ENCODE data around the gene ZFYVE27.
A peak's percentile ranks its signal among the peaks of the same experiment; 100 is the strongest.
"Not testable (repeated sequence)": the region's sequence is repeated elsewhere in the genome, so short reads cannot be mapped to it uniquely, and the experiment has no call there.

Gene ZFYVE27

GRCh38 chr10:97690133-97690532, 46.8 kb upstream of the ZFYVE27 start:
- H3K79me2 ChIP-seq (ENCODE audit: insufficient read depth, low read length): no peaks in the 10 kb centered on the region
- H2AFZ ChIP-seq (ENCODE audit: low read depth, low read length): no peak overlapping the region
- ATAC-seq (ENCODE audit: insufficient read depth, low read depth) (no peak), DNase-seq (no peak)
- no peaks in the 10 kb centered on the region for H3K9me3 ChIP-seq (ENCODE audit: insufficient read depth, low read length, severe bottlenecking)
- H3K4me1 ChIP-seq (ENCODE audit: insufficient read depth, low read length): peaks cover 29% of the 10 kb centered on the region
- no peak overlapping the region for H3K9ac ChIP-seq (ENCODE audit: low read depth, low read length)
- no peak overlapping the region for H3K4me2 ChIP-seq (ENCODE audit: insufficient read depth, low read length)
- no peak overlapping the region for H3K27ac ChIP-seq (ENCODE audit: low read length)
- no peaks in the 10 kb centered on the region for H4K20me1 ChIP-seq (ENCODE audit: insufficient read depth, low read length)
- no peak overlapping the region for H3K4me3 ChIP-seq (ENCODE audit: low read depth in 1 of 2, low read length in 2 of 2)
- no peaks in the 10 kb centered on the region for H3K36me3 ChIP-seq (ENCODE audit: insufficient read depth, low read length)
- TF ChIP-seq EZH2 (IDR thresholded peaks at IDR 0.05; ENCODE audit: borderline replicate concordance, low read depth, low read length, severe bottlenecking) (no peak), CTCF (IDR thresholded peaks at IDR 0.05; ENCODE audit: borderline replicate concordance, extremely low read depth, low read length, poor library complexity, severe bottlenecking) (no peak)
- H3K27me3 ChIP-seq (ENCODE audit: insufficient read depth, low read length, poor library complexity): no peaks in the 10 kb centered on the region

DNA sequence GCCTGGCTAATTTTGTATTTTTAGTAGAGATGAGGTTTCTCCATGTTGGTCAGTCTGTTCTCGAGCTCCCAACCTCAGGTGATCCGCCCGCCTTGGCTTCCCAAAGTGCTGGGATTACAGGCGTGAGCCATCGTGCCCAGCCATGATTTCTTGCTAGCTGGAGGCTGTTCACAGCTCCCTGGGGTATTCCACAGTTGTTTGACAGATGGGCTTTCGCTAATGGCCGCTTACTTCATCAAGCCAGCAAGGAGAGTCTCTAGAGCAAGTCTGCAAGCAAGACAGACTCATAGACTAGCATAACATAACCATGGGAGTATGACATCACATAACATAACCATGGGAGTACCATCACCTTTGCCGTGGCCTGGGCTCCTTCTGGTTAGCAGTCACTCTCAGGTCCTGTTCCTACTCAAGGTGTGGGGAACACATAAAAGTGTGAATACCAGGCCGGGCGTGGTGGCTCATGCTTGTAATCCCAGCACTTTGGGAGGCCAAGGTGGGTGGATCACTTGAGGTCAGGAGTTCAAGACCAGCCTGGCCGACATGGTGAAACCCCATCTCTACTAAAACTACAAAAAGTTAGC, 38.8 kb upstream of the ZFYVE27 start:
- not testable (repeated sequence) for ATAC-seq (ENCODE audit: insufficient read depth, low read depth); DNase-seq; H3K79me2 ChIP-seq (ENCODE audit: insufficient read depth, low read length); H3K27ac ChIP-seq (ENCODE audit: low read length); H3K4me2 ChIP-seq (ENCODE audit: insufficient read depth, low read length); H3K4me3 ChIP-seq (ENCODE audit: low read depth in 1 of 2, low read length in 2 of 2); H3K27me3 ChIP-seq (ENCODE audit: insufficient read depth, low read length, poor library complexity); H3K9ac ChIP-seq (ENCODE audit: low read depth, low read length); H3K36me3 ChIP-seq (ENCODE audit: insufficient read depth, low read length); H4K20me1 ChIP-seq (ENCODE audit: insufficient read depth, low read length); H3K4me1 ChIP-seq (ENCODE audit: insufficient read depth, low read length); H2AFZ ChIP-seq (ENCODE audit: low read depth, low read length); H3K9me3 ChIP-seq (ENCODE audit: insufficient read depth, low read length, severe bottlenecking)

DNA sequence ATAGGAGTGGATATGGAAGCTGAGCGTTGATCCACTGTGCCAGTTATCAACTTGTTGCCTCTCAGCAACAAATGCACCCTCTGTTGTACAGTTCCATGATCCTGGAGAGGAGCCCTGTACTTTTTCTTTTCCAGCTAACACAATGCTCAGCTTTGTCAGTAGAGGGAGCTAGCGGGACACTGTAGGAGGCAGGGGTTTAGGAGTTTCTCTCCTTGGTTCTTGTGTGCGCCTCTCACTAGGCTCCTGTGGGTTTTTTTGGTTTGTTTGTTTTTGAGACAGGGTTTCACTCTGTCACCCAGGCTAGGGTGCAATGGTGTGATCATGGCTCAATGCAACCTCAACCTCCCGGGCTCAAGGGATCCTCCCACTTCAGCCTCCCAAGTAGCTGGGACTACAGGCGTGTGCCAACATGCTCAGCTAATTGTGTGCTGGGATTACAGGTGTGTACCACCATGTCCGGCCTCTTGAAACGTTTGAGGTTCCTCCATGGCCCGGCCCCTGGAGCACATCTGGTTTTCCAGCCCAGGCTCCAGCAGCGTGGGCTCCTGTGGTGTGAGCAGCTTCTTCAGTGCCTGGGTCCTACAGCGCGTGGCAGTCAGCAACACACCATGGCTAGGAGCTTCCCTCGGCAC, 35.4 kb upstream of the ZFYVE27 start:
- Histone ChIP-seq H3K36me3 (ENCODE audit: insufficient read depth, low read length) (no peaks in the 10 kb centered on the region), H2AFZ (ENCODE audit: low read depth, low read length) (no peak overlapping the region), H3K4me1 (ENCODE audit: insufficient read depth, low read length) (peaks cover 9% of the 10 kb centered on the region), H3K9me3 (ENCODE audit: insufficient read depth, low read length, severe bottlenecking) (no peaks in the 10 kb centered on the region), H3K27me3 (ENCODE audit: insufficient read depth, low read length, poor library complexity) (no peaks in the 10 kb centered on the region), H3K4me2 (ENCODE audit: insufficient read depth, low read length) (peak overlapping the region; percentile 18; the same call in 1 of the 2 replicates), H3K9ac (ENCODE audit: low read depth, low read length) (peak overlapping the region; percentile 13; the same call in 1 of the 2 replicates), H3K27ac (ENCODE audit: low read length) (no peak overlapping the region), H4K20me1 (ENCODE audit: insufficient read depth, low read length) (no peaks in the 10 kb centered on the region), H3K4me3 (ENCODE audit: low read depth in 1 of 2, low read length in 2 of 2) (no peak overlapping the region), H3K79me2 (ENCODE audit: insufficient read depth, low read length) (no peaks in the 10 kb centered on the region)
- no peak for TF ChIP-seq EZH2 (IDR thresholded peaks at IDR 0.05; ENCODE audit: borderline replicate concordance, low read depth, low read length, severe bottlenecking)
- peak; percentile 93 for TF ChIP-seq CTCF (IDR thresholded peaks at IDR 0.05; ENCODE audit: borderline replicate concordance, extremely low read depth, low read length, poor library complexity, severe bottlenecking)
- ATAC-seq (ENCODE audit: insufficient read depth, low read depth): peak; percentile 98
- DNase-seq: peak; percentile 66

- no peak overlapping the region for H3K27ac ChIP-seq (ENCODE audit: low read length)
- H3K4me2 ChIP-seq (ENCODE audit: insufficient read depth, low read length): no peak overlapping the region
- no peak overlapping the region for H3K9ac ChIP-seq (ENCODE audit: low read depth, low read length)
- H3K4me3 ChIP-seq (ENCODE audit: low read depth in 1 of 2, low read length in 2 of 2): no peak overlapping the region
- peaks cover 9% of the 10 kb centered on the region for H3K4me1 ChIP-seq (ENCODE audit: insufficient read depth, low read length)
- ATAC-seq (ENCODE audit: insufficient read depth, low read depth): no peak
- no peaks in the 10 kb centered on the region for H3K36me3 ChIP-seq (ENCODE audit: insufficient read depth, low read length)
- DNase-seq: no peak
- H2AFZ ChIP-seq (ENCODE audit: low read depth, low read length): no peak overlapping the region
- TF ChIP-seq CTCF (IDR thresholded peaks at IDR 0.05; ENCODE audit: borderline replicate concordance, extremely low read depth, low read length, poor library complexity, severe bottlenecking) (no peak), EZH2 (IDR thresholded peaks at IDR 0.05; ENCODE audit: borderline replicate concordance, low read depth, low read length, severe bottlenecking) (no peak)
- H3K9me3 ChIP-seq (ENCODE audit: insufficient read depth, low read length, severe bottlenecking): no peaks in the 10 kb centered on the region
- no peaks in the 10 kb centered on the region for H4K20me1 ChIP-seq (ENCODE audit: insufficient read depth, low read length)
- no peaks in the 10 kb centered on the region for H3K27me3 ChIP-seq (ENCODE audit: insufficient read depth, low read length, poor library complexity)
- H3K79me2 ChIP-seq (ENCODE audit: insufficient read depth, low read length): no peaks in the 10 kb centered on the region
Measured at GRCh38 chr10:97703398-97704067, 33.4 kb upstream of the ZFYVE27 start.
